AG10803 (cell line): ENCODE data around the gene NANP.
"Not testable (repeated sequence)": the region's sequence is repeated elsewhere in the genome, so short reads cannot be mapped to it uniquely, and the experiment has no call there.

ENCODE experiments used
- DNase-seq: peaks from one replicate; pipeline ENCODE4 v3.0.0; 2010; ENCODE audit warnings: low read depth
- H3K4me3 ChIP-seq: 2 replicates; pipeline ENCODE4 v1.5.1; 2011; ENCODE audit warnings: mild to moderate bottlenecking, low read length, control low read depth
- TF ChIP-seq, protein P1 (sequence below): conservative IDR thresholded peaks from 2 replicates; pipeline ENCODE4 v1.5.1; 2011; ENCODE audit warnings: mild to moderate bottlenecking, low read length, control low read depth, inconsistent platforms

Gene NANP

DNA sequence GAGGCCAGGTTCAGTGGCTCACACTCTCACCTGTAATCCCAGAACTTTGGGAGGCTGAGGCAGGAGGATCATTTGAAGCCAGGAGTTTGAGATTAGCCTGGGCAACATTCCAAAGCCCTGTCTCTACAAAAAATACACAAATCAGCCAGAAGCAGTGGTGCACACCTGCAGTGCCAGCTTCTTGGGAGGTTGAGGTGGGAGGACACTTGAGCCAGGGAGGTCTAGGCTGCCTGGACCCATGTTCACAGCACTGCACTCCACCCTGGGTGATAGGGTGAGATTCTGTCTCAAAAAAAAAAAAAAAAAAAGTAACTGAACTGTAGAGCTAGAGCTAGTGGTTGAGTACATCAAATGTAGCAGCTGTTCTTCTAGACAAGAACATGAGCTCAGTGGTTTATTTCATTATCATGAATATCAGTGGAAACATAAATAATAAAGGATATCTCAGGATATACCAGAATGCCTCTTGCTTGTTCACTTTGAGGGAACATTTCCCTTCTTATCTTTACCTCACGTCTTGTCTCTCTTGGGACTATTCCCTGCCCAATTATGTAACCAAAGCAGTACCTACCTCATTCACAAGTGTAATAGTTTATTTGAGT, 17.6 kb downstream of the NANP start:
- TF ChIP-seq, protein P1, sequence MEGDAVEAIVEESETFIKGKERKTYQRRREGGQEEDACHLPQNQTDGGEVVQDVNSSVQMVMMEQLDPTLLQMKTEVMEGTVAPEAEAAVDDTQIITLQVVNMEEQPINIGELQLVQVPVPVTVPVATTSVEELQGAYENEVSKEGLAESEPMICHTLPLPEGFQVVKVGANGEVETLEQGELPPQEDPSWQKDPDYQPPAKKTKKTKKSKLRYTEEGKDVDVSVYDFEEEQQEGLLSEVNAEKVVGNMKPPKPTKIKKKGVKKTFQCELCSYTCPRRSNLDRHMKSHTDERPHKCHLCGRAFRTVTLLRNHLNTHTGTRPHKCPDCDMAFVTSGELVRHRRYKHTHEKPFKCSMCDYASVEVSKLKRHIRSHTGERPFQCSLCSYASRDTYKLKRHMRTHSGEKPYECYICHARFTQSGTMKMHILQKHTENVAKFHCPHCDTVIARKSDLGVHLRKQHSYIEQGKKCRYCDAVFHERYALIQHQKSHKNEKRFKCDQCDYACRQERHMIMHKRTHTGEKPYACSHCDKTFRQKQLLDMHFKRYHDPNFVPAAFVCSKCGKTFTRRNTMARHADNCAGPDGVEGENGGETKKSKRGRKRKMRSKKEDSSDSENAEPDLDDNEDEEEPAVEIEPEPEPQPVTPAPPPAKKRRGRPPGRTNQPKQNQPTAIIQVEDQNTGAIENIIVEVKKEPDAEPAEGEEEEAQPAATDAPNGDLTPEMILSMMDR, result no peak
- no peak for DNase-seq
- no peak overlapping the region for H3K4me3 ChIP-seq

DNA sequence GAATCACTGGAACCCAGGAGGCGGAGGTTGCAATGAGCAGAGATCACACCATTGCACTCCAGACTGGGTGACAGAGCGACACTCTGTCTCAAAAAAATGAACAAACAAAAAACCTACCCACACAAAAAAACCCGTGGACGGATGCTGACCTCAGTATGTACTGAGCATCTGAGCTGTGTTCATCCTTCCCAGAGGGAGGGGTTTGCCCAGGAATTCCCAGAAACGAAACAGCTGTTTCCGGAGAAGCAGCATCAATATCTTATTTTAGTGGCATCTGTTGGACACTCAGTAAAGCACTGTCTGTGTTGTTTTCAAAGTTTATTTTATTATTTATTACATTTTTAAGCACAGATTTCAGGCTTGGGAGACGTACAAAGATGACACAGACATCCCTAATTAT, 18.7 kb downstream of the NANP start:
- DNase-seq, result peak; percentile 25
- TF ChIP-seq, protein P1, result no peak
- H3K4me3 ChIP-seq, result no peak overlapping the region

DNA sequence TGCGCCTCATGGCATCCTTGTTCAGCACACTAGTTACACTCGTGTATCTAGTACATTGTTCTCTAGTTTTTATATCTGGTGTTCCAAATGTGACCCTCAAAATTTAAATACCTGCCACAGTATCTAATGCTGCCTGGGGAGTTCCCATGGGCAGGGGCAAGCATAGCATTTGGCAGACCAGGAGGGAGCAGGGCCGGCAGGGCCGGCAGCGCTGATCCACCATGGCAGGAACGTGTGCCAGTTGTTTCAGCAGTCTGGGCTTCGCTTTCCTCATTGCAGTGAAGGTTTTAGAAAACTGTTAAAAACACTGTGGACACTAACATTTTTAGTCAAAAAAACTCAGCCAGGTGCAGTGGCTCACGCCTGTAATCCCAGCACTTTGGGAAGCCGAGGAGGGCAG, 19.2 kb downstream of the NANP start:
- TF ChIP-seq, protein P1, result no peak
- DNase-seq, result no peak

DNA sequence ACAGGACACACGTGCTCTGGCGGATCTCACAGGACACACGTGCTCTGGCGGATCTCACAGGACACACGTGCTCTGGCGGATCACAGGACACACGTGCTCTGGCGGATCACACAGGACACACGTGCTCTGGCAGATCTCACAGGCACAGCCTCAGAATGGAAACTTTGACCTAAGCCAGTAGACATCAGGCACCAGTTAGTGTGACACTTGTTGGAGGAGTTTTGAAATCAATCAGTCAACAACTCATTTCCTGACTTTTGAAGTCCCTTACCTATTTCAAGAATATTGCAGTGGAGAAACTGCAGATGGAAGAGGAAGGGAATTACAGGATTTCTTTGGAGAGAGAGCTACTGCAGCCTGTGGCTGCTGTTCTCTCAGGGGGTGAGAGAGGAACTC, 20.9 kb downstream of the NANP start:
- not testable (repeated sequence) for H3K4me3 ChIP-seq, DNase-seq

More for the DNA sequence above, 19.2 kb downstream of the NANP start:
- H3K4me3 ChIP-seq, result no peak overlapping the region

DNA sequence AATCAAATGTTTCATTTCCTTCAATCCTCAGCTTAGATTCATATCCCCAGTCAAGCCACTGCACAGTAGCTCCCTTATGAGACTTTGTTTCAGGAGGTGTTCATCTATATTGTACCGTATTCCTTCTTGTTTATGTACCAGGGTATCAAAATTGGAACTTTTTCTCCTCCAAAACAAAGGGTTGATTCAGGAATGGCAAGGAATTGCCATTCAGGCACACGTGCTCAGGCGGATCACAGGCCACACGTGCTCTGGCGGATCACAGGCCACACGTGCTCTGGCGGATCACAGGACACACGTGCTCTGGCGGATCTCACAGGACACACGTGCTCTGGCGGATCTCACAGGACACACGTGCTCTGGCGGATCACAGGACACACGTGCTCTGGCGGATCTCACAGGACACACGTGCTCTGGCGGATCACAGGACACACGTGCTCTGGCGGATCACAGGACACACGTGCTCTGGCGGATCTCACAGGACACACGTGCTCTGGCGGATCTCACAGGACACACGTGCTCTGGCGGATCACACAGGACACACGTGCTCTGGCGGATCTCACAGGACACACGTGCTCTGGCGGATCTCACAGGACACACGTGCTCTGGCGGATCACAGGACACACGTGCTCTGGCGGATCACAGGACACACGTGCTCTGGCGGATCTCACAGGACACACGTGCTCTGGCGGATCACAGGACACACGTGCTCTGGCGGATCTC, 21.5 kb downstream of the NANP start:
- not testable (repeated sequence) for H3K4me3 ChIP-seq, DNase-seq

DNA sequence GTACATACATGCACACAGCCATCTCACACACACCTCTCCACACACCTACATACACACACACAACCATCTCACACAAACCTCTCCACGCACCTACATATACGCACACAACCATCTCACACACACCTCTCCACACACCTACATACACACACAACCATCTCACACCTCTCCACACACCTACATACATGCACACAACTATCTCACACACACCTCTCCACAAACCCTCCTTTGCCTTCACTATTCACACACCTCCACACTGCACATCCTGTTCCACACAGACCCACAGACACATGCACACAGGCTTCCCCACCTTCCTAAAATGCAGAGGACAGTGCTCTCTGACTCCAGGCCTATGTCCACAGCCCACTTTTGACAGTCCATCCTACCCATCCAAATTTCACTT, 22.2 kb downstream of the NANP start:
- no peak overlapping the region for H3K4me3 ChIP-seq
- TF ChIP-seq, protein P1, result no peak
- no peak for DNase-seq

DNA sequence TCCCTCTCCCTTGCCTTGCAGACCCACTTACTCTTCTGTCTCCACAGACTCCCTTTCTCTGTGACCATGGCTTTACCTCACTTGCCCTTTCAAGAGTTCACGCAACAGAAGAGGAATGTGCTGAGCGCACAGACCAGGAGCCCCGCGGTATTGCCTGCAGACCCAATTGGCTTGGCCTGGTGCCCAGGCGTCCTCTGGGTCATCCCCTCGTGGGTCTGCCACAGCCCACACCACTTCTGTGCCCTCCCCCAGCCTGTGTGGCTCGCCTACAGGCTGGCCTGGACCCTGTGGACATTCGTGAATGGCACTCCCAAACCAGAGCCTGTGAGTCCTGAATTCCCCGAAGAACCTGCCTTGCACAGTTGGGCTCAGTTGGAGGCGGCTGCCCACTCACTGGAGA, 23.2 kb downstream of the NANP start:
- TF ChIP-seq, protein P1, result no peak

DNA sequence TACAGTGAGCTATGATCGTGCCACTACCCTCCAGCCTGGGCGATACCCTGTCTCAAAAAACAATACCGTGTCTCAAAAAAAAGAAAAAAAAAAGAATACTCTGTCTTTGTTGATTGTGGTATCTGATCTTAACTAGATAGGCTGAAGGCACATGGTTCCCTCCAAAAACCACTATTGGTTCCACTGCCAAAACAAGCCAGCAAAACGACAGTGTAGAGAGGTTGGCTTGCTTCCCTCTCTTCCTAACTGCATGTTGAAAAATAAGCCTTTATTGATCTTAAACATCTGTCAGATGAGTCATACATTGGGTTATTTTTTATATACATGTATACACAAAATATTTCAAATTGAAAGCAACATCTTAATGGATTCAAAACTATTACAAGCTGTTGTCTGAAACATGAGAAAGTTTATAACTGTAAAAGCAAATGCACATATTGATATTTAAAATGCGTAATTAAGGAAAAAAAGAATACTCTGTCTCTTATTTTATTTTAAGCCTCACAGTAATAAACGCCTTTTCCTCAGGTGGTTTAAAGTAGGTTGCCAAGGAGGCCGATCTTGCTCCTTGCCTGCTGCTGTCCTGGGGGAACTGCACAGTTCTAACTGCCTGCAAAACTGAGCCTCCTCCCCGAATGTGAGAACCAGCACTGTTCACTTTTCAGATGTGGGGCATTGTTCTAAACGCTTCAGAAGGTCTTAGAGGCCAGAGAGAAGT, 31.5 kb downstream of the NANP start:
- TF ChIP-seq, protein P1, result no peak
- no peak overlapping the region for H3K4me3 ChIP-seq
- DNase-seq, result peak; percentile 3

More for the DNA sequence above, 23.2 kb downstream of the NANP start:
- DNase-seq, result no peak
- H3K4me3 ChIP-seq, result no peak overlapping the region

DNA sequence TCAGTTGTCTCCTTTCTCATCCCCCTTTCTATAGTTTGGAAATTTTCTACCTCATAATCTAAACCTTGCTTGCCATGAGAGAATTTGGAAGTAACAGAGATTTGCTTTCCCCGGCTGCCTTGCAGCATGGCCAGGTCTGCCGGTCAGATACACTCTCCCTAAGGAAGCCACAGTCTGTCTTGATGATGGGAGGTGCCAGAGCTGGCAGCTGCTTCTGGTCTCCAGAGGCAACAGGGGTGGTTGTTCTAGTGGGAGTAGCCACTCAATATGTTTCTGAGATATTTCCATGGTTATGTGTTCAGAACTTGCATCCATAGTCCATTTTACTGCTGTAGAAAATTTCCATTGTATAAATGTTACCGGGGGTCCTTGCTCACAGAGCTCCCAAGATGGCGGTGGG, 33.0 kb downstream of the NANP start:
- not testable (repeated sequence) for DNase-seq, H3K4me3 ChIP-seq
